Osteoblast (primary cell): ENCODE data around the gene ORAI2. TPM values are rescaled to one million over a fixed set of nuclear protein-coding genes. Genes with fewer than 3 reads are reported as not detected.

Source experiments
- DNase-seq: peaks from one replicate; pipeline ENCODE4 v3.0.0; 2011; ENCODE audit warnings: low spot score, mixed read lengths; ENCODE audit not compliant: insufficient read length; ENCODE audit errors: missing footprints
- H2AFZ ChIP-seq: 2 replicates; pipeline ENCODE4 v1.6.0; 2011; ENCODE audit warnings: mild to moderate bottlenecking, low read length
- H3K27ac ChIP-seq: 2 replicates; pipeline ENCODE4 v1.5.1; 2011; ENCODE audit warnings: mild to moderate bottlenecking, low read depth, low read length, moderate library complexity
- H3K27me3 ChIP-seq: 2 replicates; pipeline ENCODE4 v1.6.0; 2012; ENCODE audit warnings: mild to moderate bottlenecking, control low read depth, inconsistent platforms, low read length, moderate library complexity; ENCODE audit not compliant: insufficient read depth
- H3K36me3 ChIP-seq: 2 replicates; pipeline ENCODE4 v1.5.1; 2011; ENCODE audit warnings: mild to moderate bottlenecking, low read length, control low read depth, moderate library complexity; ENCODE audit not compliant: insufficient read depth
- H3K4me1 ChIP-seq: 2 replicates; pipeline ENCODE4 v1.5.1; 2011; ENCODE audit warnings: mild to moderate bottlenecking, low read length, control low read depth, moderate library complexity; ENCODE audit not compliant: insufficient read depth
- H3K4me2 ChIP-seq: 2 replicates; pipeline ENCODE4 v1.6.0; 2011; ENCODE audit warnings: mild to moderate bottlenecking, low read length; ENCODE audit not compliant: insufficient read depth
- H3K4me3 ChIP-seq: fragments of 200-600 bp; sonication (generic); 3 replicates; pipeline ENCODE4 v1.5.1; 2012; ENCODE audit warnings: mild to moderate bottlenecking, low read length, inconsistent platforms; ENCODE audit not compliant: insufficient read depth
- H3K79me2 ChIP-seq: 2 replicates; pipeline ENCODE4 v1.6.0; 2012; ENCODE audit warnings: mild to moderate bottlenecking, low read length, control low read depth, inconsistent platforms; ENCODE audit not compliant: insufficient read depth
- H3K9me3 ChIP-seq: 2 replicates; pipeline ENCODE4 v1.5.1; 2011; ENCODE audit warnings: low read depth, low read length, control low read depth
- H4K20me1 ChIP-seq: 2 replicates; pipeline ENCODE4 v1.6.0; 2012; ENCODE audit warnings: mild to moderate bottlenecking, low read length, control low read depth; ENCODE audit not compliant: insufficient read depth
- total RNA-seq: library from RNA; depleted of rRNA; stranded (reverse); fragments of >200 nt; gene quantifications from 2 replicates; pipeline ENCODE4 v1.2.3, GENCODE V29; 2012
- TF ChIP-seq, protein P1 (sequence below): IDR thresholded peaks from 2 replicates; pipeline ENCODE4 v1.5.1; 2011; ENCODE audit warnings: mild to moderate bottlenecking, low read depth, low read length, moderate library complexity; ENCODE audit errors: extremely low read depth

The ORAI2 gene
- total RNA-seq, 1 donor, result 44.2 TPM

DNA sequence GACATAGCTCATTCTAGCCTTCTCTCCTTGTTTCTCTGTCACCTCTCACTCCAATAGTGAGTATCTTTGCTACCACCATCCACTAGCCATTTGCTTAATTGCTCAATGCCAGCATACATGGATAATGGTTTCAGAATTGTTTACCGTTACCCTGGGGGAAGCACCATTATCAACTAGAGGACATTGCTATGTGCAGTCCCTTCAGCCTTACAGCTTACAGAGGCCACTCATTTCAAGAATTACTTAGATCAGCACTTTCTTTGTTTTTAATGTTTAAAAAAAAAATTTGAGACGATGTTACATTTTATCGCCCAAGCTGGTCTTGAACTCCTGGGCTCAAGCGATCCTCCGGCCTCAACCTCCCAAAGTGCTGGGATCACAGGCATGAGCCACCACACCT is 14.8 kb upstream of the ORAI2 start:
- no peak overlapping the region for H3K4me2 ChIP-seq
- H2AFZ ChIP-seq, result no peak overlapping the region
- DNase-seq, result no peak
- H3K4me1 ChIP-seq, result no peaks in the 10 kb centered on the region
- no peak overlapping the region for H3K27ac ChIP-seq
- H3K9me3 ChIP-seq, result no peaks in the 10 kb centered on the region
- TF ChIP-seq, protein P1, sequence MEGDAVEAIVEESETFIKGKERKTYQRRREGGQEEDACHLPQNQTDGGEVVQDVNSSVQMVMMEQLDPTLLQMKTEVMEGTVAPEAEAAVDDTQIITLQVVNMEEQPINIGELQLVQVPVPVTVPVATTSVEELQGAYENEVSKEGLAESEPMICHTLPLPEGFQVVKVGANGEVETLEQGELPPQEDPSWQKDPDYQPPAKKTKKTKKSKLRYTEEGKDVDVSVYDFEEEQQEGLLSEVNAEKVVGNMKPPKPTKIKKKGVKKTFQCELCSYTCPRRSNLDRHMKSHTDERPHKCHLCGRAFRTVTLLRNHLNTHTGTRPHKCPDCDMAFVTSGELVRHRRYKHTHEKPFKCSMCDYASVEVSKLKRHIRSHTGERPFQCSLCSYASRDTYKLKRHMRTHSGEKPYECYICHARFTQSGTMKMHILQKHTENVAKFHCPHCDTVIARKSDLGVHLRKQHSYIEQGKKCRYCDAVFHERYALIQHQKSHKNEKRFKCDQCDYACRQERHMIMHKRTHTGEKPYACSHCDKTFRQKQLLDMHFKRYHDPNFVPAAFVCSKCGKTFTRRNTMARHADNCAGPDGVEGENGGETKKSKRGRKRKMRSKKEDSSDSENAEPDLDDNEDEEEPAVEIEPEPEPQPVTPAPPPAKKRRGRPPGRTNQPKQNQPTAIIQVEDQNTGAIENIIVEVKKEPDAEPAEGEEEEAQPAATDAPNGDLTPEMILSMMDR, result no peak
- no peak overlapping the region for H3K4me3 ChIP-seq
- peaks cover 5% of the 10 kb centered on the region for H4K20me1 ChIP-seq
- H3K36me3 ChIP-seq, result peaks cover 41% of the 10 kb centered on the region
- H3K27me3 ChIP-seq, result no peaks in the 10 kb centered on the region
- H3K79me2 ChIP-seq, result peaks cover 3% of the 10 kb centered on the region

DNA sequence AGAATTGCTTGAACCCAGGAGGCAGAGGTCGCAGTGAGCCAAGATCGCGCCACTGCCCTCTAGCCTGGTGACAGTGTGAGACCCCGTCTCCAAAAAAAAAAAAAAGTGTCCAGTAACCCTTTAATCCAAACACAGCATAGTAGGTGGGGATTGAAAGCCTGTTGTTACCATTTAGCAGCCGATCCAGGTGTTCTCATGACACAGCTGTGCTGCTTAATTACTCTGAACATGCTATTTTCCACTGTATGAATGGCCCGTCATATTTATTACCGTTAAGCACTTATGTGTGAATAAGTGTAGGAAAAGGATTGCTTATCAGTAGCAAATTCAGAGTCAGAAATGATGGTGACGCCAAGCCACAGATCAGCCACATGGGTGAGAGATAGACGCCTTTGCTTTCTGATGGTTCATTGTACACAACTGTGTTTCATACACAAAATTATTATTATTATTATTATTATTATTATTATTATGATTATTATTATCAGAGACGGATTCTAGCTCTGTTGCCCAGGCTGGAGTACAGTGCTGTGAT is 11.6 kb upstream of the ORAI2 start:
- H3K4me2 ChIP-seq, result no peak overlapping the region
- H4K20me1 ChIP-seq, result peaks cover 15% of the 10 kb centered on the region
- peaks cover 48% of the 10 kb centered on the region for H3K36me3 ChIP-seq
- H3K27me3 ChIP-seq, result no peaks in the 10 kb centered on the region
- DNase-seq, result no peak
- H3K27ac ChIP-seq, result no peak overlapping the region
- no peak overlapping the region for H2AFZ ChIP-seq
- H3K4me1 ChIP-seq, result no peaks in the 10 kb centered on the region
- peaks cover 3% of the 10 kb centered on the region for H3K79me2 ChIP-seq
- TF ChIP-seq, protein P1, result no peak
- no peak overlapping the region for H3K4me3 ChIP-seq
- H3K9me3 ChIP-seq, result no peaks in the 10 kb centered on the region

DNA sequence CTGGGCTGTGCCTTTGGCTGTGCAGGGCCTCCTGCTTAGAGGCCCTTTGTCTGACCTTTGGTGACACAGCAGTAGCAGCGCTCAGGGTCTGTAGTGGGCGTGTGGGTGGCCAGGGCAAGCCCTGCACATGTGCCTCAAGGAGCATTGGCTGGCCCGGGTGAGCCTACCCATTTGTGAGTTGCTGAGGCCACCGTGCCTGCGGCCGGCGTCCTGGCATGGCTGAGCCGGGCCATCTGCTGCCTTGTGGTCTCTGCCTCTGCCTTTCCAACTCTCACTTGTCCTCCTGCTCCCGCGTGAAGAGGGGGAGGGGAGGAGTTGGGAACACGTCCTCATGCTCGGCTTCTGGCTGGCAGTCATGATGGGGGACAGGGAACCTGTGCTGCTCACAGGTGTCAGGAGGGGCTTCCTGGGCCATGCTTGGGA is 9.2 kb upstream of the ORAI2 start:
- TF ChIP-seq, protein P1, result no peak
- Histone ChIP-seq H4K20me1 (peaks cover 12% of the 10 kb centered on the region), H3K79me2 (peaks cover 3% of the 10 kb centered on the region), H3K9me3 (no peaks in the 10 kb centered on the region), H3K4me3 (no peak overlapping the region), H3K36me3 (peaks cover 45% of the 10 kb centered on the region), H3K4me1 (no peaks in the 10 kb centered on the region), H3K27ac (no peak overlapping the region), H2AFZ (no peak overlapping the region), H3K4me2 (no peak overlapping the region), H3K27me3 (no peaks in the 10 kb centered on the region)
- DNase-seq, result no peak

DNA sequence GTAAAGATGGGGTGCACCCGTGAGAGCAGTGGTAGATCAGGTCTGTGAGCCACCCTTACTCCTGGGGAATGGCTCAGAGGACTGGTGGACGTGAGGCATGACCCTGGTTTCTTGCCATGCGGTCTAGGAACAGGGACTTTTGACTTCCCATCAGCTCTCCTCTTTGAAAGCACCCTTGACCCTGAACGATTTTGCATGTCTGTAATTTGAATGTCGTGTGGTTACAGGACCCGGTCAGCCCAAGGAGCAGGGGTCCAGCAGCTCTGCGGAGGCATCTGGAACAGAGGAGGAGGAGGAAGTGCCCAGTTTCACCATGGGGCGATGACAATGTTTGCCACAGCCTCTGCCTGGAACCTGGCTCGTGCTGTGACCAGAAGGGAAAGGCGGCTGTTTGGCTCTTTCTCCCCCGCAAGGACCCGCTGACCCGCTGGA is 8.6 kb upstream of the ORAI2 start:
- TF ChIP-seq, protein P1, result no peak
- Histone ChIP-seq H3K4me2 (no peak overlapping the region), H2AFZ (no peak overlapping the region), H3K4me3 (no peak overlapping the region), H3K4me1 (no peaks in the 10 kb centered on the region), H3K27ac (no peak overlapping the region), H4K20me1 (peaks cover 10% of the 10 kb centered on the region), H3K79me2 (no peaks in the 10 kb centered on the region), H3K9me3 (no peaks in the 10 kb centered on the region), H3K36me3 (peaks cover 45% of the 10 kb centered on the region), H3K27me3 (no peaks in the 10 kb centered on the region)
- DNase-seq, result no peak
